ENCODE measurements around the gene PRR7. TPM values are rescaled to one million over a fixed set of nuclear protein-coding genes. Genes with fewer than 3 reads are reported as not detected.
A peak's percentile ranks its signal among the peaks of the same experiment; 100 is the strongest.

Gene PRR7
- total and polyA plus RNA-seq, 2 of the 13 experiments (the other 11 are each of a cell fraction or from before 2014, with no cell fraction given) = 4.8 to 5.0 TPM

GRCh38 chr5:177427211-177427822 lies 19.3 kb upstream of the PRR7 start (continued):
- TF ChIP-seq SETDB1 (CRISPR knock-in tag; IDR thresholded peaks at IDR 0.05; ENCODE audit: borderline replicate concordance) (no peak), ZNF317 (CRISPR knock-in tag; IDR thresholded peaks at IDR 0.05) (no peak), ZBTB20 (CRISPR knock-in tag; IDR thresholded peaks at IDR 0.05; ENCODE audit: borderline replicate concordance, low read depth) (no peak), BCL3 (CRISPR knock-in tag; IDR thresholded peaks at IDR 0.05) (0 out of 2 replicates have a peak, but pooled peaks have one; percentile 10), RAD51 (IDR thresholded peaks at IDR 0.05; ENCODE audit: borderline replicate concordance) (no peak), NFRKB (IDR thresholded peaks at IDR 0.05) (no peak), HNRNPH1 (optimal IDR thresholded peaks at IDR 0.05; ENCODE audit: low read depth, low read length) (peak; percentile 39), NRL (CRISPR knock-in tag; IDR thresholded peaks at IDR 0.05; ENCODE audit: borderline replicate concordance) (peak; percentile 54; the same call in 1 of the 2 replicates), BHLHE40 (IDR thresholded peaks at IDR 0.05; ENCODE audit: low read length) (no peak), HNRNPL (IDR thresholded peaks at IDR 0.05; ENCODE audit: low read depth, low read length) (no peak), ZNF33B (CRISPR knock-in tag; IDR thresholded peaks at IDR 0.05) (0 out of 2 replicates have a peak, but pooled peaks have one; percentile 71), MZF1 (CRISPR knock-in tag; IDR thresholded peaks at IDR 0.05; ENCODE audit: borderline replicate concordance) (no peak), KDM1A (CRISPR knock-in tag; IDR thresholded peaks at IDR 0.05) (no peak), AGO2 (optimal IDR thresholded peaks at IDR 0.05; ENCODE audit: low read depth, low read length) (peak; percentile 1), ZFP36L2 (CRISPR knock-in tag; IDR thresholded peaks at IDR 0.05) (no peak), HHEX (CRISPR knock-in tag; IDR thresholded peaks at IDR 0.05) (no peak), ZNF563 (CRISPR knock-in tag; IDR thresholded peaks at IDR 0.05) (0 out of 2 replicates have a peak, but pooled peaks have one; percentile 31), GPBP1L1 (CRISPR knock-in tag; IDR thresholded peaks at IDR 0.05) (no peak), IRF1 (CRISPR knock-in tag; IDR thresholded peaks at IDR 0.05; ENCODE audit: low read depth) (no peak), ZNF12 (CRISPR knock-in tag; IDR thresholded peaks at IDR 0.05) (no peak), ATF4 (CRISPR knock-in tag; IDR thresholded peaks at IDR 0.05) (no peak), ZNF577 (CRISPR knock-in tag; IDR thresholded peaks at IDR 0.05; ENCODE audit: borderline replicate concordance, low read depth) (no peak), UBTF (CRISPR knock-in tag; IDR thresholded peaks at IDR 0.05) (0 out of 2 replicates have a peak, but pooled peaks have one; percentile 22), SRSF4 (IDR thresholded peaks at IDR 0.05; ENCODE audit: low read depth, low read length, poor library complexity, severe bottlenecking) (no peak), ZNF850 (CRISPR knock-in tag; conservative IDR thresholded peaks at IDR 0.05) (no peak)

All from HepG2 (cell line).